Gastrocnemius medialis (tissue), 4 donors: ENCODE data around the gene MACC1. TPM values are rescaled to one million over a fixed set of nuclear protein-coding genes. Genes with fewer than 3 reads are reported as not detected.
"Not testable (repeated sequence)": the region's sequence is repeated elsewhere in the genome, so short reads cannot be mapped to it uniquely, and the experiment has no call there.

Source experiments
- ATAC-seq, 2 donors: fragments of 150-250 bp; one replicate each; pipeline ENCODE4 v1.9.1; 2016
- DNase-seq, 2 donors: peaks; one replicate each; pipeline ENCODE4 v3.0.0-alpha.2; 2019
- H3K27ac ChIP-seq, 4 donors: fragments of 200-600 bp; sonication (generic); 1 replicate in 1 of 4; 2 replicates in 3 of 4; pipeline ENCODE4 v1.5.1; 2016 to 2018; ENCODE audit warnings: mild to moderate bottlenecking in 2 of 4, moderate library complexity in 1 of 4
- H3K27me3 ChIP-seq, 3 donors: fragments of 200-600 bp; sonication (generic) in 2 of 3; 1 replicate in 1 of 3; 2 replicates in 2 of 3; pipeline versions ENCODE4 v1.5.1 to v1.6.0; 2016 to 2019; ENCODE audit warnings: mild to moderate bottlenecking in 1 of 3, moderate library complexity in 1 of 3
- H3K36me3 ChIP-seq, 2 donors: fragments of 200-600 bp; sonication (generic) in 1 of 2; one replicate each; pipeline ENCODE4 v1.5.1; 2017 to 2018
- H3K4me1 ChIP-seq, 2 donors: fragments of 200-600 bp; sonication (generic) in 1 of 2; one replicate each; pipeline ENCODE4 v1.5.1; 2016 to 2017; ENCODE audit warnings: mild to moderate bottlenecking in 2 of 2
- H3K4me3 ChIP-seq, 4 donors: fragments of 200-600 bp; sonication (generic) in 3 of 4; 1 replicate in 1 of 4; 2 replicates in 3 of 4; pipeline ENCODE4 v1.5.1; 2016 to 2019; ENCODE audit warnings: mild to moderate bottlenecking in 2 of 4
- H3K9me3 ChIP-seq, 3 donors: fragments of 200-600 bp; sonication (generic) in 2 of 3; 1 replicate in 1 of 3; 2 replicates in 2 of 3; pipeline ENCODE4 v1.5.1; 2016 to 2019
- CTCF ChIP-seq, 5 experiments: fragments of 450-650 bp in 3 of 5; fragments of 200-600 bp in 2 of 5; sonication (generic) in 2 of 5; IDR thresholded peaks in 4 of 5; conservative IDR thresholded peaks in 1 of 5; 1 replicate in 4 of 5; 2 replicates in 1 of 5; pipeline ENCODE4 v1.5.1; 2016 to 2019; ENCODE audit warnings: antibody characterized with exemption in 5 of 5, mild to moderate bottlenecking in 3 of 5, moderate library complexity in 3 of 5
- POLR2A ChIP-seq, 2 donors: fragments of 450-650 bp; IDR thresholded peaks; one replicate each; pipeline ENCODE4 v1.6.1; 2017; ENCODE audit warnings: antibody characterized with exemption in 2 of 2, mild to moderate bottlenecking in 2 of 2, moderate library complexity in 2 of 2
- in situ Hi-C, 4 donors: fragments of 200-750 bp; cut with MboI; loops; one replicate each; pipeline versions ENCODE4 v1.15.0 to v1.8.0; 2017; ENCODE audit warnings: low sequenced_read_pairs in 4 of 4
- intact Hi-C: fragments of 100-400 bp; cut with DNase I; formaldehyde crosslinking; loops from one replicate; pipeline ENCODE4 v1.15.1; 2023; ENCODE audit warnings: low total_unique reads
- total RNA-seq, 4 donors: library from RNA; depleted of rRNA; stranded (reverse); fragments of >200 nt; gene quantifications; one replicate each; pipeline versions ENCODE4 v1.1.0 to v1.2.3, GENCODE V29; 2016

The MACC1 gene
- total RNA-seq, 4 donors from 2014 or later: not detected

- Histone ChIP-seq H3K27ac (no peak overlapping the region), H3K4me3 (no peak overlapping the region), H3K27me3 (no peaks in the 10 kb centered on the region), H3K36me3 (no peaks in the 10 kb centered on the region), H3K9me3 (no peaks in the 10 kb centered on the region), H3K4me1 (no peaks in the 10 kb centered on the region)
- TF ChIP-seq CTCF (IDR thresholded peaks at IDR 0.05 in 4 of 5, conservative IDR thresholded peaks at IDR 0.05 in 1 of 5): no peak
- TF ChIP-seq POLR2A (IDR thresholded peaks at IDR 0.05): no peak
- in situ Hi-C loops (no loop called here), intact Hi-C loops (no loop called here)
- no peak for ATAC-seq
- DNase-seq: no peak
Measured at GRCh38 chr7:20128001-20128400, 89.2 kb downstream of the MACC1 start.

- DNase-seq, H3K27me3 ChIP-seq, H3K27ac ChIP-seq, H3K36me3 ChIP-seq, H3K4me3 ChIP-seq, H3K4me1 ChIP-seq, intact Hi-C loops, H3K9me3 ChIP-seq, ATAC-seq, in situ Hi-C loops: not testable (repeated sequence)
Measured at GRCh38 chr7:20126060-20126459, 91.1 kb downstream of the MACC1 start.

- H3K9me3 ChIP-seq, in situ Hi-C loops, H3K27me3 ChIP-seq, H3K27ac ChIP-seq, H3K4me1 ChIP-seq, H3K36me3 ChIP-seq, intact Hi-C loops, DNase-seq, H3K4me3 ChIP-seq, ATAC-seq: not testable (repeated sequence)
Measured at GRCh38 chr7:20124087-20124486, 93.1 kb downstream of the MACC1 start.

- H3K27ac ChIP-seq, H3K4me1 ChIP-seq, H3K36me3 ChIP-seq, ATAC-seq, in situ Hi-C loops, H3K4me3 ChIP-seq, DNase-seq, intact Hi-C loops, H3K27me3 ChIP-seq, H3K9me3 ChIP-seq: not testable (repeated sequence)
Measured at GRCh38 chr7:20122653-20123316, 94.4 kb downstream of the MACC1 start.

- in situ Hi-C loops: no loop called here
- H3K9me3 ChIP-seq: no peaks in the 10 kb centered on the region
- no peak for ATAC-seq
- intact Hi-C loops: no loop called here
- H3K4me3 ChIP-seq: no peak overlapping the region
- DNase-seq: no peak
- no peak overlapping the region for H3K27ac ChIP-seq
- H3K4me1 ChIP-seq: no peaks in the 10 kb centered on the region
- no peaks in the 10 kb centered on the region for H3K36me3 ChIP-seq
- H3K27me3 ChIP-seq: no peaks in the 10 kb centered on the region
- TF ChIP-seq POLR2A (IDR thresholded peaks at IDR 0.05) (no peak), CTCF (IDR thresholded peaks at IDR 0.05 in 4 of 5, conservative IDR thresholded peaks at IDR 0.05 in 1 of 5) (no peak)
Measured at GRCh38 chr7:20122073-20122472, 95.1 kb downstream of the MACC1 start.

GRCh38 chr7:20121404-20121803 lies 95.8 kb downstream of the MACC1 start:
- Histone ChIP-seq H3K4me3 (no peak overlapping the region), H3K9me3 (no peaks in the 10 kb centered on the region), H3K4me1 (no peaks in the 10 kb centered on the region), H3K27me3 (no peaks in the 10 kb centered on the region), H3K27ac (no peak overlapping the region), H3K36me3 (no peaks in the 10 kb centered on the region)
- DNase-seq (no peak), ATAC-seq (no peak)
- TF ChIP-seq CTCF (IDR thresholded peaks at IDR 0.05 in 4 of 5, conservative IDR thresholded peaks at IDR 0.05 in 1 of 5) (no peak), POLR2A (IDR thresholded peaks at IDR 0.05) (no peak)
- intact Hi-C loops (no loop called here), in situ Hi-C loops (no loop called here)

GRCh38 chr7:20120611-20121168 lies 96.5 kb downstream of the MACC1 start:
- H3K36me3 ChIP-seq, DNase-seq, H3K4me1 ChIP-seq, H3K4me3 ChIP-seq, in situ Hi-C loops, intact Hi-C loops, H3K27ac ChIP-seq, H3K9me3 ChIP-seq, ATAC-seq, H3K27me3 ChIP-seq: not testable (repeated sequence)
